Erythroblast (primary cell): ENCODE measurements around the gene C6orf89.

Experiments used
- GATA1 ChIP-seq: IDR thresholded peaks from 2 replicates; pipeline ENCODE4 v1.6.1; 2011; ENCODE audit warnings: low read depth, mild to moderate bottlenecking, control low read depth, low read length, moderate library complexity
- POLR2A ChIP-seq: IDR thresholded peaks from 2 replicates; pipeline ENCODE4 v1.6.1; 2011; ENCODE audit warnings: mild to moderate bottlenecking, low read length

GRCh38 chr6:36855750-36856149, 30.0 kb upstream of the C6orf89 start:
- TF ChIP-seq POLR2A (no peak), GATA1 (no peak)
